Measurements from ENCODE around the gene BAZ2B. TPM values are rescaled to one million over a fixed set of nuclear protein-coding genes. Genes with fewer than 3 reads are reported as not detected.

Gene BAZ2B
- polyA plus RNA-seq, 1 donor from 2014 or later: 150 TPM

DNA sequence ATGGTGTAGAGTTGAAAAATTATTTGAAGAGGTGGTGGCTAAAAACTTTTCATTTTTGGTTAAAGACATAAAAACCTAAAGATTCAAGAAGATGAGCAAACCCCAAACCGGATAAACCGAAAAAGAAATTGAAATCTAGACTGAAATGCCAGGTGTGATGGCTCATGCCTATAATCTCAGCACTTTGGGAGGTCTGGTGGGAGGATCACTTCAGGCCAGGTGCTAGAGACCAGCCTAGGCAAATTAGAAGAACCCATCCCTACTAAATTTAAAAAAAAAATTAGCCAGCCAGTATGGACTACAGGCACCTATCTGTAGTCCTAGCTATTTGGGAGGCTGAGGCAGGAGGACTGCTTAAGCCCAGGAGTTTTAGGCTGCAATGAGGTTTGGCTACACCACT, 126.9 kb downstream of the BAZ2B start:
- TF ChIP-seq SMC3 (conservative IDR thresholded peaks at IDR 0.05; ENCODE audit: poor library complexity) (no peak), TAF1 (IDR thresholded peaks at IDR 0.05; ENCODE audit: low read depth) (no peak), EZH2 (IDR thresholded peaks at IDR 0.05; ENCODE audit: borderline replicate concordance, insufficient read depth, low read length, poor library complexity, severe bottlenecking) (no peak), POLR2AphosphoS5 (IDR thresholded peaks at IDR 0.05) (no peak), EP300 (conservative IDR thresholded peaks at IDR 0.05; ENCODE audit: poor library complexity, severe bottlenecking) (no peak), REST (IDR thresholded peaks at IDR 0.05; ENCODE audit: borderline replicate concordance) (no peak), MXI1 (conservative IDR thresholded peaks at IDR 0.05; ENCODE audit: poor library complexity, severe bottlenecking) (no peak), RAD21 (conservative IDR thresholded peaks at IDR 0.05) (no peak)
- TF ChIP-seq, protein P1, sequence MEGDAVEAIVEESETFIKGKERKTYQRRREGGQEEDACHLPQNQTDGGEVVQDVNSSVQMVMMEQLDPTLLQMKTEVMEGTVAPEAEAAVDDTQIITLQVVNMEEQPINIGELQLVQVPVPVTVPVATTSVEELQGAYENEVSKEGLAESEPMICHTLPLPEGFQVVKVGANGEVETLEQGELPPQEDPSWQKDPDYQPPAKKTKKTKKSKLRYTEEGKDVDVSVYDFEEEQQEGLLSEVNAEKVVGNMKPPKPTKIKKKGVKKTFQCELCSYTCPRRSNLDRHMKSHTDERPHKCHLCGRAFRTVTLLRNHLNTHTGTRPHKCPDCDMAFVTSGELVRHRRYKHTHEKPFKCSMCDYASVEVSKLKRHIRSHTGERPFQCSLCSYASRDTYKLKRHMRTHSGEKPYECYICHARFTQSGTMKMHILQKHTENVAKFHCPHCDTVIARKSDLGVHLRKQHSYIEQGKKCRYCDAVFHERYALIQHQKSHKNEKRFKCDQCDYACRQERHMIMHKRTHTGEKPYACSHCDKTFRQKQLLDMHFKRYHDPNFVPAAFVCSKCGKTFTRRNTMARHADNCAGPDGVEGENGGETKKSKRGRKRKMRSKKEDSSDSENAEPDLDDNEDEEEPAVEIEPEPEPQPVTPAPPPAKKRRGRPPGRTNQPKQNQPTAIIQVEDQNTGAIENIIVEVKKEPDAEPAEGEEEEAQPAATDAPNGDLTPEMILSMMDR (IDR thresholded peaks at IDR 0.05; ENCODE audit: poor library complexity, severe bottlenecking): no peak
- H3K4me2 ChIP-seq (ENCODE audit: low read length): no peak overlapping the region
- H3K9me2 ChIP-seq (ENCODE audit: insufficient read depth, low read length): no peaks in the 10 kb centered on the region
- no peaks in the 10 kb centered on the region for H3K27me3 ChIP-seq (ENCODE audit: insufficient read depth, low read depth, low read length)
- no peak overlapping the region for H3K4me3 ChIP-seq (ENCODE audit: low read length)
- no peaks in the 10 kb centered on the region for H3K9me3 ChIP-seq (ENCODE audit: low read length)
- no peak overlapping the region for H3K9ac ChIP-seq (ENCODE audit: low read length)
- no peak overlapping the region for H2AFZ ChIP-seq (ENCODE audit: low read depth, low read length)
- H3K79me2 ChIP-seq (replicated peaks; ENCODE audit: insufficient read depth, low read length): peaks cover 27% of the 10 kb centered on the region
- no peaks in the 10 kb centered on the region for H3F3A ChIP-seq (ENCODE audit: insufficient read depth, low read length, poor library complexity, severe bottlenecking)
- H4K20me1 ChIP-seq (ENCODE audit: insufficient read depth): no peaks in the 10 kb centered on the region
- no peaks in the 10 kb centered on the region for H3K36me3 ChIP-seq (ENCODE audit: insufficient read depth, low read length)
- no peak overlapping the region for H3K27ac ChIP-seq (ENCODE audit: low read length)

DNA sequence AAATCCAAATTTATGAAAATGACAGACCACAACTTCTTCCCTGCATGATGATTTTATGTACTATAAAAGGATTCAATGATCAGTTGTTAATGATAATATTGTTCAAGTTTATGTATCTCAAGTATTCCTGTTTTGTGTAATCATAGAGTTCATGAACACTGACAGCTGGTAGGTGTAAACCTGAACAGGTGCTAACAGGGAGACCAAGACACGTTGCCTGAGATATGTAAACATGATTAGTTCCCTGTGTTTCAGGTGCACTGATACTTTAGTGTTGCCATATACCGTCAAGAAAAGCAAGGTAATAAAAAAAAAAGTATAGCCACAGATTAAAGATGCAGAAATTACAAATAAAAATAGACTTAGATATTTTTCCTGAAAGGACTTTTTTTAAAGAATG, 131.8 kb downstream of the BAZ2B start:
- Histone ChIP-seq H3K36me3 (ENCODE audit: insufficient read depth, low read length) (no peaks in the 10 kb centered on the region), H3K4me2 (ENCODE audit: low read length) (no peak overlapping the region), H3K27ac (ENCODE audit: low read length) (no peak overlapping the region), H3K9me3 (ENCODE audit: low read length) (no peaks in the 10 kb centered on the region), H3K9ac (ENCODE audit: low read length) (no peak overlapping the region), H3K4me3 (ENCODE audit: low read length) (no peak overlapping the region), H4K20me1 (ENCODE audit: insufficient read depth) (no peaks in the 10 kb centered on the region), H3K9me2 (ENCODE audit: insufficient read depth, low read length) (no peaks in the 10 kb centered on the region), H3K79me2 (replicated peaks; ENCODE audit: insufficient read depth, low read length) (peaks cover 33% of the 10 kb centered on the region), H2AFZ (ENCODE audit: low read depth, low read length) (no peak overlapping the region), H3F3A (ENCODE audit: insufficient read depth, low read length, poor library complexity, severe bottlenecking) (no peaks in the 10 kb centered on the region), H3K27me3 (ENCODE audit: insufficient read depth, low read depth, low read length) (no peaks in the 10 kb centered on the region)
- TF ChIP-seq EP300 (conservative IDR thresholded peaks at IDR 0.05; ENCODE audit: poor library complexity, severe bottlenecking) (no peak), SMC3 (conservative IDR thresholded peaks at IDR 0.05; ENCODE audit: poor library complexity) (no peak), RAD21 (conservative IDR thresholded peaks at IDR 0.05) (no peak), TAF1 (IDR thresholded peaks at IDR 0.05; ENCODE audit: low read depth) (no peak), POLR2AphosphoS5 (IDR thresholded peaks at IDR 0.05) (no peak)
- TF ChIP-seq, protein P1 (IDR thresholded peaks at IDR 0.05; ENCODE audit: poor library complexity, severe bottlenecking): no peak
